Hematopoietic multipotent progenitor cell (in vitro differentiated cells): ENCODE measurements around the gene TMUB1. TPM values are rescaled to one million over a fixed set of nuclear protein-coding genes. Genes with fewer than 3 reads are reported as not detected.

Source experiments
- DNase-seq, 3 donors: peaks; one replicate each; pipeline ENCODE4 v3.0.0-alpha.2; 2011 to 2015; ENCODE audit warnings: low read depth in 2 of 3, low spot score in 2 of 3
- total RNA-seq: library from RNA; depleted of rRNA; stranded (reverse); fragments of >200 nt; gene quantifications from one replicate; pipeline ENCODE4 v1.2.3, GENCODE V29; 2012

The TMUB1 gene
- total RNA-seq, 1 donor: 25.6 TPM

DNA sequence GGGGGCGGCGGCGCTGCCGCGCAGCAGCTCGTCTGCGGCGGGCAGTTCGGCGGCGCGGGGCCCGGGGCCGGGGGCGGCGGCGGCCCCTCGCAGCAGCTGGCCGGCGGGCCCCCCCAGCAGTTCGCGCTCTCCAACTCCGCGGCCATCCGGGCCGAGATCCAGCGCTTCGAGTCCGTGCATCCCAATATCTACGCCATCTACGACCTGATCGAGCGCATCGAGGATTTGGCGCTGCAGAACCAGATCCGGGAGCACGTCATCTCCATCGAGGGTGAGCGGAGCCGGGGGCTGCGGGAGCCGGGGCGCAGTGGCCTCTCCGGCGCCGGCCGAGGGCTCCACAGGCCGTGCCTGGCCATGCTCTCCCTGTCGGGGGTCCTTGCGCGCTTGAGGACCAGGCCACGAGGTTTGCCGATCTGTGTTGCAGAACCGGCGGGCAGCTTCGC, 3.5 kb upstream of the TMUB1 start:
- DNase-seq: no peak

DNA sequence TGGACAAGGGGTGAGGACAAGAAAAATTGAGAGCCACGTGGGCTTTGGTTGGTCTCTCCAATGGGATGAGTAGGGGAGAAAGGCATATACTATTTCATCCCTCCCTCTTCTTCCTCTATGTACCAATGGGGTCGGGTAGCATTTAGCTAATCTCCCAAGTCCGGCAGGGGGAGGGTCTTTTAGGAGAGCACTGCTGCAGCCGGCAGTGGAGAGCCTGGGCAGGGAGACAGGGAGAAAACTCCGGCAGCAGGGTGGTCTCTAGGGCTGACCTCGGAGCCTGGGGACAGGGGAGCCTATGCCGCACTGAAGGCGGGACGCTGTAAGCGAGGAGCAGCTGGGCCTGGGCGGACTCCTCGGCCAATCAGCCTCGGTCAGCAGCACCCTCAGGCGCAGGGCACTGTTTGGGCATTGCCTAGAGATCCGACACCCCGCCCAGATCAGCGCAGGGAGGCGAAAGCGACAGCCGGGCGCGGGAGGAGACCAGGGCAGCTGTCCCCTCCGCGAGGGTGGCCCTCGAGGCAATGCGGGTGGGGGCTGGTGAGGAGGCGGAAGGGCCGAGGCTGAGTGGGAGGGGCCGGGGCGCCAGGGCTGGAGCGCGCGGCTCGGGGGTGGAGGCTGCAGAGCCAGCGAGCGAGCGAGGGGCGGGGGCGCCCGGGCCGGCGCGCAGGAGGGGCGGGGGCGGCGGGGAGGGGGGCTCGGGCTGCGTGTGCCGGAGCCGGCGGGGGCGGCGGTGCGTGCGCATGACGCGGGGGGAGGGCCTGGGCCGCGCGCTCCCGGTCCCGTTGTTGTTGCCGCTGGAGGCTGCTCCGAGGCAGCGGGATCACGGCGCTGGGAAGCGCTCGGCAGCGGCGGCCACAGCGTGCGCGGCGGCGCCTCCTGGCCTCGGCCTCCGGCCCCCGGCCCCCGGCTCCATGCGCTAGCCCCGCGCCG, 2.7 kb upstream of the TMUB1 start, which contains the start of gene AGAP3:
AGAP3 (plus strand) TSS at position 785 of the 930 bp plus-strand sequence. CDS start 267 bp downstream, outside the sequence.
- DNase-seq: peak in 2 of 3 donors; percentile 35 to 40

DNA sequence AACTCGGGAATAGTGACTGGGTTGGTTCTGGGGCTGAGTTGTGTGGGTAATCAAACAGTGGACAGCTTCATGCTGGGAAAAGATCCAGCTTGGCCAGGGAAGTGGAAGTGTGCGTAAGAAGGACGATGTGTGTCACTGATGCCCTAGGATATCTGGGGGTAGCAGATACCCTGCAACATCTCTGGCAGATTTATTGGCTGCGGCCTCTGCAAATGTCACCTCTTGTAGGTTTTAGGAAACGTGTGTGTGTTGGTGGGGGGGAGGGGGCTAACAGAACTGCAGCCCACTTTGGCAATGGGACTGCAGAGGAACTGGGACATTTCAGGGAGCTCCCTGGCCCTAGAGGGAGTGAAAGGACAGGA, 2.0 kb upstream of the TMUB1 start:
- DNase-seq: no peak

DNA sequence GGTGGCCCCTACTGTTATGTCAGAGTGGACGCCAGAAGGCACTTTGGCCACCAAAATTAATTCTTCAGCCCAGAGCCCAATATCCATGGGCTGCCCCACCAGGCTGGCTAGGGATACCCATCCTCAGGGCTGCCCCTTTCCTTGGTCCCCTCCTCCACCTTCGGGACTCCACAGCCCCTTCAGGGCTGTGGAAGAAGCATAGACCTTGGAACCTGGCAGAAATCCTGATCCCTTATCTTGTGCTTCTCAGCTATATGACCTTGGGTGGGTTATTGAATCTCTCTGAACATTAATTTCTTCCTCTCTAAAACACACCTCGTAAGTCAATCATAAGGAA, 499 bp upstream of the TMUB1 start:
- no peak for DNase-seq

DNA sequence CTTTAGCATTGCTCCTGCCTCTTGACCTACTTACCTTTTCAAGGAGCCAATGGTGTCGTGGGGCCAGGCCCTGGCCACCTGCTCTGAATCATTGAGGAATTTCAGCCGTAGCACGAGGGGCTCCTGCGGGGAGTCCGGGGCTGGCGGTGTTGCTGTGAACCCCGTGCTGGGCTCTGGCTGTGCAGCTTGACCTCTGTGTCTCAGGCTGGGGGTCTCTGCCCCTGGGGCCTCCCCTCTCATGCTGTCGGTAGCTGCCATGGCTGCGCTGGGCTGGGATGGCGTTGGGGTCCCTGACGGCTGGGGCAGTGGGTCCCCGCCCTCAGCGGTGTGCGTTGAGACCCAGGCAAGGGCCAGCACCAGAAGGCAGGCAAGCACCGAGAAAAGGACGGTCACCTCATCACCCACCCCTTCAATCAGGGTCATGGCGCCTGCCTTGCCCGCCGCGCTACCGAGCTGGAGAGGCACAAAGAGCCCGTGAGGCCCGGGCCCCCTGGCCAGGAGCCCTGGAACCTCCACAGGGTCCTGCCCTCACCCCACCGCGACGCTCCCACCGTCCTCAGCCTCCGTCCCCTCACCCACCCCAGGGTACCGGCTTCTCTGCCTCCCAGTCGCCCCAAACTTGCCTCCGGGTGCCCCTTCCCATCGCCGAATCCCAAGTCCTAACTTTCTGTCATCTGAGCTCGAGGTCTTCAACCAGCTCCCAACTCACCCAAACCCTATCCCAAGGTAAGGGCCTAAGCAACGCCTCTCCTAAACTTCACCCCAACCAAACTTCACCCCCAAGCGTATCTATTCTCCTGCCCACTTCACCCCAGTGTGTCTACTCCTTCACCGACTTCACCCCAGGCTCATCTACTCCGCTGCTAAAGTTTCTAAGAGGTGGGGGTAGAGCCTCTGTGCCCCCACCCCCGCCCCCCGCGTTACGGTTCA, 887 bp downstream of the TMUB1 start:
- DNase-seq: no peak

DNA sequence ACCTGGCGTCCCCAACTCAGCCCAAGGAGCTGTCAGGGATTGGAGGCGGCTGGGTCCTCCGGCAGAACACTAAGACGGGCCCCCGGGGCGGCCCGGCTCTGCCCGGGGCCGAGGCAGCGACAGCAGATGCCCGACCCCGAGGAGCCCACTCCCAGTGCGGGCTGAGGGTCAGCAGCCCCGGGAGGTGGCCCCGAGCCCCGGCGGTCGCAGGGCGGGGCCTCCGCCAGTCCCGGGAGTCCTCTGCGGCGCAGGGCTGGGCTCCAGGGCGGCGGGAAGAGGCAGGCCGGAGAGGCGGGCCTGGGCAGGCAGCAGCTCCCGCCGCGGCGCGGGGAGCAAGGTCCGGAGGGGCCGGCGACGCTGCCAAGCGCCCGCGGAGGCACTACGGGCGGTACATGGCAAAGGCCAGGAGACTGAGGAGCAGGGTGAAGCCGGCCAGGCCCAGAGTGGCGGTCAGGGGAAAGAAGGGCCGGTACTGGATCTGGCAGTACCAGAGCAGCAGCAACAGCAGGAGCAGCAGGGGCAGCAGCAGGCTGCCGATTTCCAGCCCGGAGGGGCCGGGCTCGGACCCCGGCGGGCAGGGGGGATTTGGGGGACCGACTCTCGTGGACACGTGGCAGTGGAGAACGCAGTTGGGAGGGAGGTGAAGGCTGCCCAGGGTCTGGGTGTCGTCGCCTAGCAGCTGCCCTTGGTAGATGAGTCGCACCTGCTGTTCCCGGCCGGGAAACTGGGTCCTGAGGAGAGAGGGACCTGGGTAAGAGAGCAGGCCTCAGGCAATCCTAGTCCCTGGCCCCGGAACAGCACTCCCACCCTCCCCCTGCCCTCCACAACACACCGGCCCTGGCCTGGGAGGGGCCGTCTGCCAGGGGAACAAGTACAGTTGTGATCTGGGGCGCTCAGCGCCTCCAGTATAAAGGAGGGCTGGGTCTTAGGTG, 1.9 kb downstream of the TMUB1 start:
- no peak for DNase-seq

GRCh38 chr7:151080522-151081169, 2.6 kb downstream of the TMUB1 start, which contains the start of gene FASTK:
Gene FASTK, minus strand, starts transcription at chr7:151080809. Its CDS starts 43 bp downstream, at chr7:151080766.
- DNase-seq: peak in 2 of 3 donors; percentile 84 to 90

DNA sequence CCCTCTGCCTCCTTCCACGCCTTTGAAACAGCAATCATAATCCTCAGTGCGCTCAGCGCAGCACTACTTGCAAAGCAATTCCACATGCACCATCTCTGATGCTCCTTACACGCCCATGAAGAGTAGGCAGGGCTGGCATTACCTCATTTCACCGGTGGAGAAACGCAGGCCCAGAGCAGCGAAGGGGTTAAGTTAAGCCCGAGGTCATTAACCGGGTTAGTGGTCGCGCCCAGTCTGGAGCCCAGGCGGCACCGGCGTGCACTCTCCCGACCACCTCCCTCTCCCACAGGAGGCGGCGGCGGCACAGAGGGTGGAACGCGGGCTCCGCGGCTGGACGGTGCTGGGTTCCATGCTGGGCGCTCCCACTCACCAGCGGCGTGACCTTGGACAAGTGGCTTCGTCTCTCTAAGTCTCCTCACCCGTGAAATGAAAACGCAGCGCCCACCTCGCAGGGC, 3.2 kb downstream of the TMUB1 start:
- peak in 1 of 3 donors; percentile 32 for DNase-seq

DNA sequence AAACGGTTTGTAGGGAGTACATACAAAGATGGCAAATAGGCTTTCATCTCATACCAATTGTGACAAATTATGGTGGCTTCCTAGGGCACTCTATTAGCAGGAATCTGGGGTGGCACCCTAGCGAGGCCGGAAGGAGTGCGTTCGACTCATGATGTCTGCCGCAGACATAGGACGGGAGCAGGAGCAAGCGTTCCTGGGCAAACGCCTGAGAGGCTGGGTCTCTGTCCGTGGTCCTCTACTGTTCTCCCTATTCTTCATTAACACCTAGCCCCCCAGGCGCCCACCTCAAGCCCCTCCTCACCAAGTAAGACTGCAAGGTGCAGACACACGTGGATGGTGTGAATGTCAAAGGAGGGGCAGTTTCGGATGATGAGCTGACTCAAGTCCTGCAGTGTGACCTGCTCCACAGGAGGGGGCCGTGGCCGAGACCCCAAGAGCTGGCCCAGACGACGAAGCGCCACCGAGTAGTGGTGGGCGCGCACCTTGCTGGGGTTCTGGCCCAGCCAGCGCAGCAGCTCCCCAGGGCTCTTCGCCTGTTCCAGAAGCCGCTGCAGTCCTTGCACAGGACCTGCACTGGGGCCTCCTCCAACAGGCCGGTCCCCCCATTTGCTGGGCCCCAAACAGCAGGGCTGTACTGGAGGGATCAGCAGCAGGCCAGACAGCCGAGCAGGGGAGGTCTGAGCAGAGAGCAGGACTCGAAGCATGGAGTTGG, 3.9 kb downstream of the TMUB1 start:
- DNase-seq: no peak

GRCh38 chr7:151078233-151079040, 4.9 kb downstream of the TMUB1 start:
- DNase-seq: no peak

DNA sequence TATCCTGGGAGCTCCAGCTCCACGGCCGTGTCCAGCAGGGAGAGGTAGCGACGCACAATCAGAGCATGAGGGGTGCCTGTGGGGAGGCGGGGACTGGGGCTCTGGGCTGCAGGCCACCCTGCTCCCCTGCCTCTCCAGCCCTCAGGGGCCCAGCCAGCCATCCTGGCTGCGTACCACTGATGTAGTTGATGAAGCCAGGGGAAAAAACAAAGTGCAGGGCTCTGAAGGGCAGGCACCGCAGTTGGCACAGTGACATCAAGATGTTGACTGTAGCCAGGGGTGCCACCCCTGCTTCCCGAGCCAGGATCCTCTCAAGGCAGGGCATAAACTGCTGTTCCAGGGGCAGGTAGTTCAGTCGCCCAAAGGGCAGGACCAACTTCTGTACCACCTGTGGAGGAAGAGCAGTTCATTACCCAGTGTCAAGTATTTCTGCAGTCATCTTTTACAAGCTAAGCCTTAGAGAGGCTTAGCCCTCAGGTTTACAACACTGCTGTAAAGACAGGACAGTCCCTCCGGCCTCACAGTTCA, 5.5 kb downstream of the TMUB1 start:
- DNase-seq: no peak

GRCh38 chr7:151076863-151077704, 6.2 kb downstream of the TMUB1 start:
- DNase-seq: peak in 2 of 3 donors; percentile 19 to 33

- DNase-seq: no peak
Observed at GRCh38 chr7:151075978-151076426, 7.3 kb downstream of the TMUB1 start.

GRCh38 chr7:151075662-151075971, 7.7 kb downstream of the TMUB1 start:
- DNase-seq: no peak

- DNase-seq: no peak
Observed at GRCh38 chr7:151074817-151075661, 8.3 kb downstream of the TMUB1 start.

DNA sequence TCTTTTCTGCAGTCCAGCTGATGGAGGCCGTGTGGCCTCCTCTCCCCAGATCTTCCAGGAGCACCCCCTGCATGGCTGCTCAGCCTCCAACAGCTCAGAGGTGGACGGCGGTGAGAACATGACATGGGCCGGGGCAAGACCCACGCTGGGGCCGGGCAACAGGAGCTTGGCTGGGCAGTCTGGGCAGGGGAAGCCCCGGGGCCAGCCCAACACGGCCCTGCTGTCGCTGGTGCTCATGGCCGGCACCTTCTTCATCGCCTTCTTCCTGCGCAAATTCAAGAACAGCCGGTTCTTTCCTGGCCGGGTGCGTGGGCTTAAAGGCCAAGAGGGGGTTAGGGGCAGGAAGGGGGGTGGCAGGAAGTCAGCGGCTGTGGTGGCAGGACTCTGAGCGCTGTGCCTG, 9.3 kb downstream of the TMUB1 start:
- no peak for DNase-seq
